Heart left ventricle (tissue), 16 donors: ENCODE data around the gene OSBPL7. TPM values are rescaled to one million over a fixed set of nuclear protein-coding genes. Genes with fewer than 3 reads are reported as not detected.
A peak's percentile ranks its signal among the peaks of the same experiment; 100 is the strongest.

Experiments
- ATAC-seq, 4 donors: fragments of 200-7000 bp; cut with Tn5 transposase; one replicate each; pipeline ENCODE4 v1.9.1; 2020 to 2022; ENCODE audit warnings: moderate library complexity in 4 of 4, mild to moderate bottlenecking in 3 of 4, moderate number of reproducible peaks in 1 of 4
- DNase-seq, 5 donors: peaks; one replicate each; pipeline ENCODE4 v3.0.0-alpha.2; 2020
- H3K27ac ChIP-seq, 12 donors: fragments of 200-600 bp; sonication (generic) in 4 of 12; one replicate each; pipeline versions ENCODE4 v1.5.0 to v1.8.0; 2016 to 2022; ENCODE audit warnings: mild to moderate bottlenecking in 2 of 12
- H3K27me3 ChIP-seq, 9 donors: fragments of 200-600 bp; sonication (generic) in 2 of 9; one replicate each; pipeline versions ENCODE4 v1.5.1 to v1.8.0; 2016 to 2022; ENCODE audit warnings: mild to moderate bottlenecking in 3 of 9
- H3K36me3 ChIP-seq, 9 donors: fragments of 200-600 bp; sonication (generic) in 2 of 9; one replicate each; pipeline versions ENCODE4 v1.5.0 to v1.8.0; 2018 to 2022; ENCODE audit warnings: mild to moderate bottlenecking in 2 of 9
- H3K4me1 ChIP-seq, 12 donors: fragments of 200-600 bp; sonication (generic) in 4 of 12; one replicate each; pipeline versions ENCODE4 v1.5.0 to v1.8.0; 2016 to 2022; ENCODE audit warnings: mild to moderate bottlenecking in 3 of 12
- H3K4me3 ChIP-seq, 12 donors: fragments of 200-600 bp; sonication (generic) in 4 of 12; one replicate each; pipeline versions ENCODE4 v1.5.0 to v1.8.0; 2017 to 2022; ENCODE audit warnings: mild to moderate bottlenecking in 9 of 12, moderate library complexity in 4 of 12
- H3K9me3 ChIP-seq, 12 donors: fragments of 200-600 bp; sonication (generic) in 4 of 12; one replicate each; pipeline versions ENCODE4 v1.5.0 to v1.8.0; 2016 to 2022; ENCODE audit warnings: mild to moderate bottlenecking in 1 of 12
- POLR2A ChIP-seq, 2 donors: fragments of 450-650 bp; IDR thresholded peaks; one replicate each; pipeline ENCODE4 v1.6.1; 2017; ENCODE audit warnings: antibody characterized with exemption in 2 of 2, mild to moderate bottlenecking in 2 of 2, moderate library complexity in 2 of 2
- WGBS, 4 donors: extraction: QIAGEN DNeasy Blood & Tissue Kit in 2 of 4; methylation state at CpG; one replicate each; pipeline versions ENCODE4 v1.1.5 to v1.1.7; 2013 to 2018; 5-methylcytosine and 5-hydroxymethylcytosine counted together
- intact Hi-C, 10 donors: fragments of 100-400 bp; cut with DNase I; formaldehyde crosslinking; loops; one replicate each; pipeline versions ENCODE4 v1.11.1 to v1.14.2; 2022
- polyA plus RNA-seq, 2 donors: library from polyadenylated mRNA; stranded (reverse); fragments of 200-250 nt; gene quantifications; one replicate each; pipeline ENCODE4 v1.2.3, GENCODE V29; 2013
- total RNA-seq, 9 donors: library from RNA; depleted of rRNA in 2 of 9; stranded (reverse); fragments of >200 nt in 2 of 9; fragmentation: NEBNext Ultra II Directional in 3 of 9; extraction: Animal tissue kit (Norgen Biotek cat#: 25700) in 3 of 9; gene quantifications; one replicate each; pipeline versions ENCODE4 v1.1.0 to v1.2.4, GENCODE V29; 2016 to 2023
- TF ChIP-seq, protein P1 (sequence below), 12 donors: fragments of 200-600 bp; sonication (generic) in 4 of 12; IDR thresholded peaks; one replicate each; pipeline versions ENCODE4 v1.5.0 to v1.8.0; 2018 to 2022; ENCODE audit warnings: antibody characterized with exemption in 12 of 12, mild to moderate bottlenecking in 5 of 12
- donor health status: ischemic (EF 13 %, LVEDD 7.1; RV severe dilation, severe dysfunction).
- donor health status: healthy with polysubstance abuse.
- donor health status: DM: no; HTN: yes; CAD: no.
- donor health status: DM: no; HTN: no; CAD: no.
- donor health status: ischemic (EF 25% LVEDD 6.9; RV normal size, moderate dysfunction).
- donor health status: ischemic (EF 25% LVEDD 5.7; RV mildly dilated, moderate dysfunction).
- donor health status: healthy.
- donor health status: DM: yes; HTN: yes; CAD: no.
- donor health status: ischemic (EF 35%, LVEDD 5.7; RV mildly dilated, moderate dysfunction).
- donor health status: nonischemic (EF 11% LVEDD 7.7; RV severe dilation, severe dysfunction).
- donor health status: DM: yes; HTN: yes; CAD: no.
- donor health status: PGD.
- donor health status: ischemic (EF 29% LVEDD 5.4; RV normal size, mild dysfunction).
- donor health status: nonischemic (EF 23%, LVEDD 6.1; RV moderate dilation, normal function).

The OSBPL7 gene
- total and polyA plus RNA-seq, 11 donors, result 1.5 to 7.4 (median 5.2) TPM

GRCh38 chr17:47807421-47807820 is 14.2 kb downstream of the OSBPL7 start:
- Histone ChIP-seq H3K9me3 (no peaks in the 10 kb centered on the region), H3K4me1 (peaks cover 0 to 10% (median 2%) of the 10 kb centered on the region in 12 donors), H3K27me3 (no peaks in the 10 kb centered on the region), H3K4me3 (no peak overlapping the region), H3K36me3 (peaks cover 0 to 60% (median 30%) of the 10 kb centered on the region in 9 donors), H3K27ac (no peak overlapping the region)
- intact Hi-C loops, result loop anchor here in 3 of 10 donors (10.0 kb wide), 2 partner anchors 143 to 583 kb away; no protein-coding TSS in a partner anchor
- ATAC-seq (no peak), DNase-seq (no peak)
- WGBS, 4 donors, result 83 to 89% (median 87%) methylated on average over 11 of the region's 11 CpGs
- no peak for TF ChIP-seq POLR2A (IDR thresholded peaks at IDR 0.05)
- TF ChIP-seq, protein P1, sequence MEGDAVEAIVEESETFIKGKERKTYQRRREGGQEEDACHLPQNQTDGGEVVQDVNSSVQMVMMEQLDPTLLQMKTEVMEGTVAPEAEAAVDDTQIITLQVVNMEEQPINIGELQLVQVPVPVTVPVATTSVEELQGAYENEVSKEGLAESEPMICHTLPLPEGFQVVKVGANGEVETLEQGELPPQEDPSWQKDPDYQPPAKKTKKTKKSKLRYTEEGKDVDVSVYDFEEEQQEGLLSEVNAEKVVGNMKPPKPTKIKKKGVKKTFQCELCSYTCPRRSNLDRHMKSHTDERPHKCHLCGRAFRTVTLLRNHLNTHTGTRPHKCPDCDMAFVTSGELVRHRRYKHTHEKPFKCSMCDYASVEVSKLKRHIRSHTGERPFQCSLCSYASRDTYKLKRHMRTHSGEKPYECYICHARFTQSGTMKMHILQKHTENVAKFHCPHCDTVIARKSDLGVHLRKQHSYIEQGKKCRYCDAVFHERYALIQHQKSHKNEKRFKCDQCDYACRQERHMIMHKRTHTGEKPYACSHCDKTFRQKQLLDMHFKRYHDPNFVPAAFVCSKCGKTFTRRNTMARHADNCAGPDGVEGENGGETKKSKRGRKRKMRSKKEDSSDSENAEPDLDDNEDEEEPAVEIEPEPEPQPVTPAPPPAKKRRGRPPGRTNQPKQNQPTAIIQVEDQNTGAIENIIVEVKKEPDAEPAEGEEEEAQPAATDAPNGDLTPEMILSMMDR (IDR thresholded peaks at IDR 0.05), result no peak

- no peak for ATAC-seq
- intact Hi-C loops, result loop anchor here in 3 of 10 donors (10.0 kb wide), 2 partner anchors 142 to 582 kb away; no protein-coding TSS in a partner anchor
- Histone ChIP-seq H3K27me3 (no peaks in the 10 kb centered on the region), H3K9me3 (no peaks in the 10 kb centered on the region), H3K4me3 (no peak overlapping the region), H3K36me3 (peaks cover 0 to 54% (median 26%) of the 10 kb centered on the region in 9 donors), H3K4me1 (peaks cover 0 to 10% (median 2%) of the 10 kb centered on the region in 12 donors), H3K27ac (no peak overlapping the region)
- TF ChIP-seq POLR2A (IDR thresholded peaks at IDR 0.05), result no peak
- TF ChIP-seq, protein P1 (IDR thresholded peaks at IDR 0.05), result no peak
- DNase-seq, result no peak
- 87 to 91% (median 90%) methylated on average over 9 of the region's 9 CpGs for WGBS, 4 donors
These were observed 14.7 kb downstream of the OSBPL7 start for GRCh38 chr17:47806913-47807255.

- H3K4me3 ChIP-seq, result no peak overlapping the region
- intact Hi-C loops, result loop anchor here in 3 of 10 donors (10.0 kb wide), 2 partner anchors 141 to 581 kb away; no protein-coding TSS in a partner anchor
- ATAC-seq, result peak in 1 of 4 donors; percentile 3
- peaks cover 0 to 48% (median 24%) of the 10 kb centered on the region in 9 donors for H3K36me3 ChIP-seq
- peaks cover 0 to 10% (median 2%) of the 10 kb centered on the region in 12 donors for H3K4me1 ChIP-seq
- TF ChIP-seq, protein P1 (IDR thresholded peaks at IDR 0.05), result no peak
- no peak for TF ChIP-seq POLR2A (IDR thresholded peaks at IDR 0.05)
- H3K27me3 ChIP-seq, result no peaks in the 10 kb centered on the region
- no peaks in the 10 kb centered on the region for H3K9me3 ChIP-seq
- peak overlapping the region in 2 of 12 donors; percentile 17 to 53 for H3K27ac ChIP-seq
- no peak for DNase-seq
- WGBS, 4 donors, result 72 to 79% (median 74%) methylated on average over 16 of the region's 16 CpGs
These were observed 15.3 kb downstream of the OSBPL7 start for GRCh38 chr17:47806026-47806912.

DNA sequence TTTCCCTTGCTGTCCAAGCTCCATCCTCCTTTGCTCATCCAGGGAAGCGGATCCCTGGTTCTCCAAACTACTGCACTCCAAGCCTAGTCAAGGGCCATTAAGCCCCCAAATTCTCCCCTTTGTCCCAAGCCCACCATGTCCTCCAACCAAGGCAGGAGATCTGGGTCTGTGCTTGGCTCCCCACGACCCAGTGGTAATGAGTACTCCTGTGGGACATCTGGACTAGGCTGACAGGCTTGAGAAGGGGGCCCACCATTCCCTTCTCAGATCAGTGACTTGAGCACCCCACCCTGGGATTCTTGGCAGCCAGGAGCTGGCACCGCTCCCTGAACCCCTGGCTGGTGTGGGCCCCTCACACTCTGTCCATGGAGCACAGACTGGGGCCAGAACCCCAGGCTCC is 17.1 kb downstream of the OSBPL7 start:
- no peaks in the 10 kb centered on the region for H3K9me3 ChIP-seq
- no peaks in the 10 kb centered on the region for H3K27me3 ChIP-seq
- no peak for ATAC-seq
- H3K4me1 ChIP-seq, result peaks cover 0 to 10% (median 0%) of the 10 kb centered on the region in 12 donors
- no peak overlapping the region for H3K27ac ChIP-seq
- intact Hi-C loops, result loop anchor here in 7 of 10 donors (5.0 to 10.0 kb wide), 4 partner anchors 107 to 580 kb away; no protein-coding TSS in a partner anchor
- TF ChIP-seq, protein P1 (IDR thresholded peaks at IDR 0.05), result no peak
- no peak for TF ChIP-seq POLR2A (IDR thresholded peaks at IDR 0.05)
- H3K4me3 ChIP-seq, result no peak overlapping the region
- no peak for DNase-seq
- 68 to 100% (median 78%) methylated on average over 2 to 3 of the region's 3 CpGs for WGBS, 4 donors
- H3K36me3 ChIP-seq, result peaks cover 0 to 31% (median 15%) of the 10 kb centered on the region in 9 donors
